SU-DHL-6 (cell line): Measurements from ENCODE around the gene TBC1D22A.

Experiments used
- H2AFZ ChIP-seq: fragments of 200-600 bp; sonication (generic); 2 replicates; pipeline ENCODE4 v1.6.1; 2014; ENCODE audit warnings: low read depth, mild to moderate bottlenecking, moderate library complexity, mixed read lengths, antibody characterized with exemption, low read length; ENCODE audit not compliant: severe bottlenecking
- H3F3A ChIP-seq: fragments of 200-600 bp; shearing (Covaris generic); 2 replicates; pipeline ENCODE4 v1.6.0; 2016; ENCODE audit warnings: antibody characterized with exemption, mild to moderate bottlenecking; ENCODE audit not compliant: insufficient read depth
- H3K27ac ChIP-seq: fragments of 200-600 bp; sonication (generic); 2 replicates; pipeline ENCODE4 v1.5.1; 2016; ENCODE audit warnings: low read depth, mild to moderate bottlenecking, low read length, moderate library complexity, mixed read lengths
- H3K27me3 ChIP-seq: fragments of 200-600 bp; sonication (generic), shearing (Covaris generic); 2 replicates; pipeline ENCODE4 v1.6.0; 2014; ENCODE audit warnings: mild to moderate bottlenecking, low read length
- H3K36me3 ChIP-seq: fragments of 200-600 bp; sonication (generic); 2 replicates; pipeline ENCODE4 v1.6.1; 2014; ENCODE audit warnings: mild to moderate bottlenecking, low read length, mixed read lengths
- H3K4me2 ChIP-seq: fragments of 300-600, 200-600 bp; shearing (Covaris generic), sonication (generic); 2 replicates; pipeline ENCODE4 v1.6.0; 2014; ENCODE audit warnings: low read length, low read depth, mild to moderate bottlenecking; ENCODE audit not compliant: poor library complexity, severe bottlenecking
- H3K4me3 ChIP-seq: fragments of 200-600 bp; sonication (generic); 2 replicates; pipeline ENCODE4 v1.5.1; 2014; ENCODE audit warnings: antibody characterized with exemption, low read length, mild to moderate bottlenecking, mixed read lengths; ENCODE audit not compliant: insufficient read depth, poor library complexity, severe bottlenecking
- H3K79me2 ChIP-seq: fragments of 200-600 bp; sonication (generic); 2 replicates; pipeline ENCODE4 v1.6.1; 2014; ENCODE audit warnings: mild to moderate bottlenecking, low read length, moderate library complexity; ENCODE audit not compliant: insufficient read depth
- H3K9ac ChIP-seq: fragments of 200-600 bp; sonication (generic); 2 replicates; pipeline ENCODE4 v1.7.0; 2014; ENCODE audit warnings: mild to moderate bottlenecking, low read length
- H3K9me2 ChIP-seq: fragments of 200-600 bp; sonication (generic); replicated peaks from 2 replicates; pipeline ENCODE4 v1.6.1; 2014; ENCODE audit warnings: low read length; ENCODE audit not compliant: insufficient read depth
- H3K9me3 ChIP-seq: fragments of 200-600 bp; sonication (generic); 2 replicates; pipeline ENCODE4 v1.6.1; 2014; ENCODE audit warnings: low read length, mixed read lengths; ENCODE audit not compliant: insufficient read depth
- H4K20me1 ChIP-seq: fragments of 200-600 bp; sonication (generic); 2 replicates; pipeline ENCODE4 v1.6.1; 2014; ENCODE audit warnings: low read depth, mild to moderate bottlenecking, antibody characterized with exemption, low read length, moderate library complexity, mixed read lengths
- EZH2phosphoT487 ChIP-seq: fragments of 200-600 bp; sonication (generic), shearing (Covaris generic); conservative IDR thresholded peaks from 2 replicates; pipeline ENCODE4 v1.6.1; 2018; ENCODE audit warnings: mild to moderate bottlenecking, antibody characterized with exemption, low read length, moderate library complexity, mixed read lengths
- TF ChIP-seq, protein P1 (sequence below): fragments of 200-600 bp; sonication (generic); IDR thresholded peaks from one replicate; pipeline ENCODE4 v1.5.1; 2017; ENCODE audit warnings: antibody characterized with exemption, mild to moderate bottlenecking, low read length, moderate library complexity; ENCODE audit not compliant: insufficient read depth, poor library complexity, severe bottlenecking

TBC1D22A gene

DNA sequence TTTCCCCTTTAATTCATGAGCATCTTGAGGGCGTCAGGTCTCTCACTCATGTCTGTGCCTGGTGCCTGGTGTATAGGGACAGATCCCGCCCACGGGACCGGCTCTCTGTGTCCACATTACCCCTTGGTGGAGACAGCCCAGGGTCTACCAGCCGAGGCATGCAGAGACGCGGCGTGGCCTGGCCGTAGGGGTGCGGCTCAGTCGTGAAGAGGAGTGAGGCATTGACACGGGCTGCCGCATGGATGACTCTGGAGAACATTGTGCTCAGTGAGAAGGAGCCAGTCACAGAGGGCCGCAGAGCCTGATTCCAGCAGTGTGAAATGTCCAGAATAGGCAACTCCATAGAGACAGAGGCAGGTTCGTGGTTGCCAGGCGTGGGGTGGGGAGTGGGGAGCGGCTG is 209.8 kb downstream of the TBC1D22A start:
- Histone ChIP-seq H3K9ac (no peak overlapping the region), H3K9me2 (no peaks in the 10 kb centered on the region), H3K27me3 (no peaks in the 10 kb centered on the region), H3K9me3 (no peaks in the 10 kb centered on the region), H2AFZ (no peak overlapping the region), H4K20me1 (no peaks in the 10 kb centered on the region; the same call in none of the 2 replicates), H3F3A (no peaks in the 10 kb centered on the region), H3K36me3 (no peaks in the 10 kb centered on the region), H3K27ac (no peak overlapping the region), H3K4me3 (no peak overlapping the region), H3K4me2 (no peak overlapping the region), H3K79me2 (peaks cover 19% of the 10 kb centered on the region; the same call in 1 of the 2 replicates)
- TF ChIP-seq, protein P1, sequence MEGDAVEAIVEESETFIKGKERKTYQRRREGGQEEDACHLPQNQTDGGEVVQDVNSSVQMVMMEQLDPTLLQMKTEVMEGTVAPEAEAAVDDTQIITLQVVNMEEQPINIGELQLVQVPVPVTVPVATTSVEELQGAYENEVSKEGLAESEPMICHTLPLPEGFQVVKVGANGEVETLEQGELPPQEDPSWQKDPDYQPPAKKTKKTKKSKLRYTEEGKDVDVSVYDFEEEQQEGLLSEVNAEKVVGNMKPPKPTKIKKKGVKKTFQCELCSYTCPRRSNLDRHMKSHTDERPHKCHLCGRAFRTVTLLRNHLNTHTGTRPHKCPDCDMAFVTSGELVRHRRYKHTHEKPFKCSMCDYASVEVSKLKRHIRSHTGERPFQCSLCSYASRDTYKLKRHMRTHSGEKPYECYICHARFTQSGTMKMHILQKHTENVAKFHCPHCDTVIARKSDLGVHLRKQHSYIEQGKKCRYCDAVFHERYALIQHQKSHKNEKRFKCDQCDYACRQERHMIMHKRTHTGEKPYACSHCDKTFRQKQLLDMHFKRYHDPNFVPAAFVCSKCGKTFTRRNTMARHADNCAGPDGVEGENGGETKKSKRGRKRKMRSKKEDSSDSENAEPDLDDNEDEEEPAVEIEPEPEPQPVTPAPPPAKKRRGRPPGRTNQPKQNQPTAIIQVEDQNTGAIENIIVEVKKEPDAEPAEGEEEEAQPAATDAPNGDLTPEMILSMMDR = no peak
- no peak for TF ChIP-seq EZH2phosphoT487

DNA sequence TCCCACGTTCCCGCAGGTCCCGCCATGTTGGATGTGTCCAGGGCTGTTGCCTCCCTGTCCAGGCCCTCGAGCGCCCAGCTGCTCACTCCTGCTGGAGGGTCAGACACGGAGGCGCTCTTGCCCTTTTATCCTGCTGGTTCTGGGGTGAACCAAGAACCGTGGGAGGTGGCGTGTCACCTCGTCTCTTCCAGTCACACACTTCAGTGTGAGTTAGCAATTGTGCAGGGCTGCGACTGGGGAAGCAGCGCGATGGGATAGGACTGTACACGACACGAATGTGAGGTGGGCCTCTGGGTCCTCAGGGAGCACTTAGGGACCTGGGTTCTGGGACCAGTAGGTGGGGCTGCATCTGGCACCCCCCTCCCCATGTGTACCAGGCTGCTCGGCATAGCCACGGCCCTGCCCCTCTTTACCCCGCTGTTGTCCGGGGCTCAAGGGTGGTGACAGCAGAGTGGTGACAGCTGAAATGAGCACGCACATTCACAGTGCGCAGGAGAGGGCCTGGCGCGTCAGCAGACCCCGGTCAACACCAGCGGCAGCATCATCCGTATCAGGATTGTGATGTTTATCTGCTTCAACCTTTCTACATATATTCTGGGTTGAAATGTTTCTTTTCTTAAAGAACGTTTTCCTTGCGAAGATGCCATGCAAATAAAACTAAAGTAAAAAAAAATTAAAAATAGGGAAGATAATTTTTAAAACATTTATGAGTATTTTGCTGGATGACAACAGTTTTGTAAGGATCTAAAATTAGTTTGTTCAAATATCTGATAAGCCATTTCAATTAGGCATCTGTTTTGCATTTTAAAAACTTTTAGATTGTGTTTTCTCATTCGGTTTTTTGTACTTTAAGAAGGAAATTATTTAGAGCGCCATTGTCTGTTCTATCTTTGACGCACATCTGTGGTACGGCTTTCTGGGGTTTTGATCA is 210.7 kb downstream of the TBC1D22A start:
- no peaks in the 10 kb centered on the region for H3K9me2 ChIP-seq
- H2AFZ ChIP-seq = no peak overlapping the region
- H3K27ac ChIP-seq = no peak overlapping the region
- no peak overlapping the region for H3K4me3 ChIP-seq
- no peaks in the 10 kb centered on the region for H3K36me3 ChIP-seq
- H3F3A ChIP-seq = no peaks in the 10 kb centered on the region
- H4K20me1 ChIP-seq = no peaks in the 10 kb centered on the region; the same call in none of the 2 replicates
- H3K9ac ChIP-seq = no peak overlapping the region
- H3K4me2 ChIP-seq = no peak overlapping the region
- H3K27me3 ChIP-seq = no peaks in the 10 kb centered on the region
- no peaks in the 10 kb centered on the region for H3K9me3 ChIP-seq
- H3K79me2 ChIP-seq = peaks cover 17% of the 10 kb centered on the region; the same call in 1 of the 2 replicates
- TF ChIP-seq EZH2phosphoT487 = no peak
- TF ChIP-seq, protein P1 = no peak

DNA sequence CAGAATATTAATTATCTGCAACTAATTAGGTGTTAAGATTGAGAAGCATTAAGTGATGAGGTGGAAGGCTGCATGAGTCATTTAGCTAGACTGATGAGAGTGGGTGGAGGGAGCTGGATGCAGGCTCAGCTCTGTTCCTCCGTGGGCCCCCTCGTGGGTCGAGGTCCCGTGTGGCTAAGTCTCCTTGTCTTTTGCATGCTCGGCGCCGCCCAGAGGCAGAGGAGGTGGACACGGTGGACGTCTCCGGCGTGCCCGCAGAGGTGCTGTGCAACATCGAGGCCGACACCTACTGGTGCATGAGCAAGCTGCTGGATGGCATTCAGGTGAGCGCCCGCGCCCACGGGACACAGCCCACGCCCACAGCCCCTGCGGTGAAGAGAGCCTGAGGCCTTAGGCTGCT is 211.6 kb downstream of the TBC1D22A start:
- H3K27me3 ChIP-seq = no peaks in the 10 kb centered on the region
- no peaks in the 10 kb centered on the region for H3K36me3 ChIP-seq
- H4K20me1 ChIP-seq = no peaks in the 10 kb centered on the region; the same call in none of the 2 replicates
- H3K4me3 ChIP-seq = no peak overlapping the region
- no peak for TF ChIP-seq EZH2phosphoT487
- TF ChIP-seq, protein P1 = no peak
- H3K9me3 ChIP-seq = no peaks in the 10 kb centered on the region
- no peak overlapping the region for H3K9ac ChIP-seq
- no peak overlapping the region for H2AFZ ChIP-seq
- peaks cover 17% of the 10 kb centered on the region; the same call in 1 of the 2 replicates for H3K79me2 ChIP-seq
- no peak overlapping the region for H3K27ac ChIP-seq
- H3F3A ChIP-seq = no peaks in the 10 kb centered on the region
- H3K9me2 ChIP-seq = no peaks in the 10 kb centered on the region
- H3K4me2 ChIP-seq = no peak overlapping the region
